GM11168 (cell line): ENCODE measurements around the gene SYNM.

Experiments used
- in situ Hi-C: fragments of 300-500 bp; cut with MboI; formaldehyde crosslinking; loops from one replicate; pipeline ENCODE4 v1.12.0; 2022; ENCODE audit warnings: low sequenced_read_pairs; ENCODE audit not compliant: unreplicated experiment

The SYNM gene

GRCh38 chr15:99155961-99156443, 51.1 kb downstream of the SYNM start:
- in situ Hi-C loops, result no loop called here

- in situ Hi-C loops, result no loop called here
These were observed 52.6 kb downstream of the SYNM start for GRCh38 chr15:99157456-99157855.

GRCh38 chr15:99158626-99159412, 53.9 kb downstream of the SYNM start:
- in situ Hi-C loops, result no loop called here

GRCh38 chr15:99163271-99164062, 58.6 kb downstream of the SYNM start:
- in situ Hi-C loops, result no loop called here

- in situ Hi-C loops, result no loop called here
These were observed 59.2 kb downstream of the SYNM start for GRCh38 chr15:99164119-99164518.

GRCh38 chr15:99165020-99165790, 60.3 kb downstream of the SYNM start:
- in situ Hi-C loops, result no loop called here

GRCh38 chr15:99165956-99166689, 61.2 kb downstream of the SYNM start:
- in situ Hi-C loops, result no loop called here

- in situ Hi-C loops, result no loop called here
These were observed 62.3 kb downstream of the SYNM start for GRCh38 chr15:99167201-99167600.

- in situ Hi-C loops, result no loop called here
These were observed 62.8 kb downstream of the SYNM start for GRCh38 chr15:99167640-99168039.

GRCh38 chr15:99168601-99169580, 64.0 kb downstream of the SYNM start:
- in situ Hi-C loops, result no loop called here

- in situ Hi-C loops, result no loop called here
These were observed 65.0 kb downstream of the SYNM start for GRCh38 chr15:99169769-99170311.

- in situ Hi-C loops, result no loop called here
These were observed 65.7 kb downstream of the SYNM start for GRCh38 chr15:99170476-99171065.

GRCh38 chr15:99172171-99172570, 67.3 kb downstream of the SYNM start:
- in situ Hi-C loops, result no loop called here

GRCh38 chr15:99172989-99173388, 68.1 kb downstream of the SYNM start:
- in situ Hi-C loops, result no loop called here

- in situ Hi-C loops, result no loop called here
These were observed 69.9 kb downstream of the SYNM start for GRCh38 chr15:99174567-99175395.

- in situ Hi-C loops, result no loop called here
These were observed 71.9 kb downstream of the SYNM start for GRCh38 chr15:99176757-99177156.

- in situ Hi-C loops, result no loop called here
These were observed 72.8 kb downstream of the SYNM start for GRCh38 chr15:99177679-99178078.
